ENCODE results near the gene CAMKMT.

DNA sequence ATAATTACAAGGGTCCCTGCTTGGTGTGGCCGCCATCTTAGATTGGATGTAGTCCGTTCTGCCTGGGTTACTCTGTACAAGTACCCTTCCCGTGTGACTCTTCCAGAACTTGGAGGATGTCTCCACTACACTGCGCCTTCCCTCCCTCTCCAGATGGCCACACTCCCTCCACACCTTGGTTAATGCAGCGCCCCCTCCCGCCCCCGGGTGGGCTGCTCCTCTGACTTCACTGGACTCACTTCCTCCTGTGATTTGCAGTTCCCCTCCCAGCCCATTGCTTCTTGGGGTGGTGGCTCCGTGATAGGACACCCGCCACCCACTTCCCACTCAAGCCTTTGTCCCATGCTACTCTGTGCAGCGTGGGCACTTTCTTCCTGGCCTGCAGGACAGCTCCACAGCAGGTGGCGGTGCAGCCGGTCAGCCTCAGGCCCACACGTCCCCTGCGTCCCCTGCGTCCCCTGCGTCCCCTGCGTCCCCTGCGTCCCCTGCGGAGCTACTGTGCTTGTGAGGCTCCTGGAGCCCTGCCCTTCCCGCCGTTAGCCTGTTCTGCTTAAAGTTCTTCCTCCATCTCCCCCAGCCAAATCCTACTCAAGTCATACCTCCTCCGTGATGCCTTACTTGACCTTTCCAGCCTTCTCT is 449.3 kb downstream of the CAMKMT start:
- TF ChIP-seq, protein P1, sequence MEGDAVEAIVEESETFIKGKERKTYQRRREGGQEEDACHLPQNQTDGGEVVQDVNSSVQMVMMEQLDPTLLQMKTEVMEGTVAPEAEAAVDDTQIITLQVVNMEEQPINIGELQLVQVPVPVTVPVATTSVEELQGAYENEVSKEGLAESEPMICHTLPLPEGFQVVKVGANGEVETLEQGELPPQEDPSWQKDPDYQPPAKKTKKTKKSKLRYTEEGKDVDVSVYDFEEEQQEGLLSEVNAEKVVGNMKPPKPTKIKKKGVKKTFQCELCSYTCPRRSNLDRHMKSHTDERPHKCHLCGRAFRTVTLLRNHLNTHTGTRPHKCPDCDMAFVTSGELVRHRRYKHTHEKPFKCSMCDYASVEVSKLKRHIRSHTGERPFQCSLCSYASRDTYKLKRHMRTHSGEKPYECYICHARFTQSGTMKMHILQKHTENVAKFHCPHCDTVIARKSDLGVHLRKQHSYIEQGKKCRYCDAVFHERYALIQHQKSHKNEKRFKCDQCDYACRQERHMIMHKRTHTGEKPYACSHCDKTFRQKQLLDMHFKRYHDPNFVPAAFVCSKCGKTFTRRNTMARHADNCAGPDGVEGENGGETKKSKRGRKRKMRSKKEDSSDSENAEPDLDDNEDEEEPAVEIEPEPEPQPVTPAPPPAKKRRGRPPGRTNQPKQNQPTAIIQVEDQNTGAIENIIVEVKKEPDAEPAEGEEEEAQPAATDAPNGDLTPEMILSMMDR (conservative IDR thresholded peaks at IDR 0.05; ENCODE audit: low read length), result no peak
- TF ChIP-seq EZH2phosphoT487 (IDR thresholded peaks at IDR 0.05; ENCODE audit: borderline replicate concordance, low read depth, low read length), result no peak
